ENCODE data around the gene SPRN. TPM values are rescaled to one million over a fixed set of nuclear protein-coding genes. Genes with fewer than 3 reads are reported as not detected.

The SPRN gene
- polyA plus RNA-seq, 2 of the 4 experiments (the other 2 are of a cell fraction) = 0.06 to 0.15 TPM

DNA sequence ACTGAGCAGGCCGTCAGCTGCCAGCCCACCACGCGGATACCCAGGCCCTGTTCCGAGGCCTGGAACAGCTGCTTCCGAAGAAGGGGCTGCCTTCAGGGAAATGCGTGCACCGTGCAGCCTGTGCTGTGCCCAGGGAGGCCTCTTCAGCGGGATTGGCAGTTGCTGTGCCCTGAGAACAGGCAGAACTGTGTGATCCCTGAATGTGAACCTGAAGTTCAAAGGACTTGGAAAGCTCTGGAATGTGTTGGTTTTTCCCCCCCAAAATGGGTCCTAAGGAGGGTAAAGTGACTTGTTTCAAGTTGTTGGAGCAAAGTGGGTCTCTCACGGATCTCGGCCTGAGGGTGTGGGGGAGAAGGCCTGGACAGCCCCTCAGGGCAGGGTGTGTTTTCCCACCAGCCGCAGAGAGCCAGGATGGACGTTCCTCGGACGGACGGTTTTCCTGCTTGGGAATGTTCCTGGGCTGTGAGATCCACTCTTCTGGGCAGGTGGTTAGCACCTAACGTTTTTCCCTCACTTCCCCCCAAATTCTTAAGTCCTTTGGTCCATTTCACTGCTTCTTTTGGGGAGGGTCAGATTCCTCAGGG is 2.1 kb downstream of the SPRN start:
- WGBS (ENCODE audit: missing lambda C conversion rate) = 90% methylated on average over 14 of the region's 16 CpGs
- CTCF ChIA-PET = interaction anchor here (1.2 to 3.8 kb wide), 3 partner anchors 10 to 93 kb away, joined by 4 to 23 read pairs (median 10); no protein-coding TSS in a partner anchor
- no peak overlapping the region for H3K4me2 ChIP-seq
- FAIRE-seq (no peak), DNase-seq (ENCODE audit: low read depth in 1 of 2, low spot score in 1 of 2) (no peak), ATAC-seq (peak in 1 of 2 experiments; percentile 6; a peak in 3 of 6 replicates)
- POLR2A ChIA-PET = no interaction called here
- TF ChIP-seq, protein P1, sequence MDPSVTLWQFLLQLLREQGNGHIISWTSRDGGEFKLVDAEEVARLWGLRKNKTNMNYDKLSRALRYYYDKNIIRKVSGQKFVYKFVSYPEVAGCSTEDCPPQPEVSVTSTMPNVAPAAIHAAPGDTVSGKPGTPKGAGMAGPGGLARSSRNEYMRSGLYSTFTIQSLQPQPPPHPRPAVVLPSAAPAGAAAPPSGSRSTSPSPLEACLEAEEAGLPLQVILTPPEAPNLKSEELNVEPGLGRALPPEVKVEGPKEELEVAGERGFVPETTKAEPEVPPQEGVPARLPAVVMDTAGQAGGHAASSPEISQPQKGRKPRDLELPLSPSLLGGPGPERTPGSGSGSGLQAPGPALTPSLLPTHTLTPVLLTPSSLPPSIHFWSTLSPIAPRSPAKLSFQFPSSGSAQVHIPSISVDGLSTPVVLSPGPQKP (IDR thresholded peaks at IDR 0.05; ENCODE audit: low read depth, low read length) = no peak
- TF ChIP-seq GATA3 (IDR thresholded peaks at IDR 0.05; ENCODE audit: borderline replicate concordance) (no peak), CEBPB (IDR thresholded peaks at IDR 0.05) (no peak), HOXA7 (CRISPR knock-in tag; IDR thresholded peaks at IDR 0.05) (no peak), KDM5A (IDR thresholded peaks at IDR 0.05) (no peak), KDM1A (IDR thresholded peaks at IDR 0.05; ENCODE audit: low read depth) (no peak), RAD21 (conservative IDR thresholded peaks at IDR 0.05 in 1 of 2, IDR thresholded peaks at IDR 0.05 in 1 of 2) (no peak), MAZ (IDR thresholded peaks at IDR 0.05; ENCODE audit: borderline replicate concordance, low read depth, low read length) (no peak), RCOR1 (IDR thresholded peaks at IDR 0.05; ENCODE audit: low read depth, low read length) (no peak), ZNF302 (CRISPR knock-in tag; IDR thresholded peaks at IDR 0.05) (no peak), ESRRA (IDR thresholded peaks at IDR 0.05; ENCODE audit: borderline replicate concordance, low read length) (no peak), CBX8 (IDR thresholded peaks at IDR 0.05) (no peak), TP53 (CRISPR knock-in tag; IDR thresholded peaks at IDR 0.05) (no peak), ZFP36 (IDR thresholded peaks at IDR 0.05; ENCODE audit: borderline replicate concordance, partially characterized antibody) (no peak), BHLHE40 (IDR thresholded peaks at IDR 0.05; ENCODE audit: low read depth, low read length) (no peak)
- TF ChIP-seq, protein P2, sequence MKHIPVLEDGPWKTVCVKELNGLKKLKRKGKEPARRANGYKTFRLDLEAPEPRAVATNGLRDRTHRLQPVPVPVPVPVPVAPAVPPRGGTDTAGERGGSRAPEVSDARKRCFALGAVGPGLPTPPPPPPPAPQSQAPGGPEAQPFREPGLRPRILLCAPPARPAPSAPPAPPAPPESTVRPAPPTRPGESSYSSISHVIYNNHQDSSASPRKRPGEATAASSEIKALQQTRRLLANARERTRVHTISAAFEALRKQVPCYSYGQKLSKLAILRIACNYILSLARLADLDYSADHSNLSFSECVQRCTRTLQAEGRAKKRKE (CRISPR knock-in tag; IDR thresholded peaks at IDR 0.05; ENCODE audit: low read depth) = no peak
- TF ChIP-seq, protein P3, sequence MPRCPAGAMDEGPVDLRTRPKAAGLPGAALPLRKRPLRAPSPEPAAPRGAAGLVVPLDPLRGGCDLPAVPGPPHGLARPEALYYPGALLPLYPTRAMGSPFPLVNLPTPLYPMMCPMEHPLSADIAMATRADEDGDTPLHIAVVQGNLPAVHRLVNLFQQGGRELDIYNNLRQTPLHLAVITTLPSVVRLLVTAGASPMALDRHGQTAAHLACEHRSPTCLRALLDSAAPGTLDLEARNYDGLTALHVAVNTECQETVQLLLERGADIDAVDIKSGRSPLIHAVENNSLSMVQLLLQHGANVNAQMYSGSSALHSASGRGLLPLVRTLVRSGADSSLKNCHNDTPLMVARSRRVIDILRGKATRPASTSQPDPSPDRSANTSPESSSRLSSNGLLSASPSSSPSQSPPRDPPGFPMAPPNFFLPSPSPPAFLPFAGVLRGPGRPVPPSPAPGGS (IDR thresholded peaks at IDR 0.05) = no peak
- TF ChIP-seq, protein P4, sequence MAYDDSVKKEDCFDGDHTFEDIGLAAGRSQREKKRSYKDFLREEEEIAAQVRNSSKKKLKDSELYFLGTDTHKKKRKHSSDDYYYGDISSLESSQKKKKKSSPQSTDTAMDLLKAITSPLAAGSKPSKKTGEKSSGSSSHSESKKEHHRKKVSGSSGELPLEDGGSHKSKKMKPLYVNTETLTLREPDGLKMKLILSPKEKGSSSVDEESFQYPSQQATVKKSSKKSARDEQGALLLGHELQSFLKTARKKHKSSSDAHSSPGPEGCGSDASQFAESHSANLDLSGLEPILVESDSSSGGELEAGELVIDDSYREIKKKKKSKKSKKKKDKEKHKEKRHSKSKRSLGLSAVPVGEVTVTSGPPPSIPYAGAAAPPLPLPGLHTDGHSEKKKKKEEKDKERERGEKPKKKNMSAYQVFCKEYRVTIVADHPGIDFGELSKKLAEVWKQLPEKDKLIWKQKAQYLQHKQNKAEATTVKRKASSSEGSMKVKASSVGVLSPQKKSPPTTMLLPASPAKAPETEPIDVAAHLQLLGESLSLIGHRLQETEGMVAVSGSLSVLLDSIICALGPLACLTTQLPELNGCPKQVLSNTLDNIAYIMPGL (CRISPR knock-in tag; IDR thresholded peaks at IDR 0.05; ENCODE audit: borderline replicate concordance) = no peak
- no peaks in the 10 kb centered on the region for H3K9me3 ChIP-seq
- H3K4me3 ChIP-seq = no peak overlapping the region
- H3K27ac ChIP-seq = no peak overlapping the region
- peaks cover 7% of the 10 kb centered on the region; the same call in 2 of the 3 replicates for H3K4me1 ChIP-seq

DNA sequence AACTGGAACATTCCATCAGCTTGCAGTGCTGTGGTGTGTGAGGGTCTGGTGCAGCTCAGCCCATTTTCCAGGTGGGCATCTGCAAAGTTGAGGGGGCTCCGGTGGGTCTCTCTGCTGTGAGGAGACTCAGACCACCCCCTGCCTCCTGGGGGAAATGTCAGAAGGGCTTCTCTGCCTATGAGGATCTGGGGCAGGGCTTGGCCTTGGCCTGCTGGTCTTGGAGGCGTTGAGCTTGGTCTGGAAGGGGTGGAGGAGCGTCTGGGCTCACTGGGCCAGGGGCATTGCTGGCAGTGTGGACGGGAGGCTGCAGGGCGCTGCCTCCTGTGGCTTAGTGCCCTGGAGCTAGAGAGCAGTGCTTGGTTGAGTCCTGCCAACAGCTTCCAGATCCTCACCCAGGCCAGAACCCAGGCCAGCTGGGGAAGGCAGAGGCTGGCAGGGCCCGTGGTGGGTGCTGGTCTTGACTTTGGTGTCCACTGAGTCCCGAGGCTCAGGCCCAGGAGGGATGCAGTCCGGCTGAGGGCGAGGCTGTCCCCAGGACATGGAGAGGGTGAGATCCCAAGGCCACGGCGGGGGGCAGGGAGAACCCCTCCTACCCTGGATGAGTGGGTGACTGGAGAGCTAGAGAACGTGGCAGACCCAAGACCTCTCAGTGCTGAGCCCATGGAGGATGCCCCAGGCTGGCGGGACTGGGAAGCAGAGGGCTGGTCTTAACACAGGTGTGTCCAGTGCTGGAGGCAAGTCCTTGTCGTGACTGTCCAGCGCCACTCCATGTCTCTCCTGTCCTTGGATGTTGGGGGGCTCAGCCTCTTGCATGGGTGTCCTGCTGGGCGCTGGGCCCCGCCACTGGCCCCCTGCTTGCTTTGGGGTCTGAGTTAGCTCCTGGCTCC is 2.8 kb downstream of the SPRN start:
- DNase-seq (ENCODE audit: low read depth in 1 of 2, low spot score in 1 of 2) (no peak), FAIRE-seq (no peak), ATAC-seq (peak in 1 of 2 experiments; percentile 18; a peak in 3 of 6 replicates)
- no peak overlapping the region for H3K4me3 ChIP-seq
- POLR2A ChIA-PET = no interaction called here
- H3K4me2 ChIP-seq = no peak overlapping the region
- 93% methylated on average over 11 of the region's 17 CpGs for WGBS (ENCODE audit: missing lambda C conversion rate)
- CTCF ChIA-PET = interaction anchor here (1.2 to 3.8 kb wide), 4 partner anchors 9 to 99 kb away, joined by 4 to 23 read pairs (median 7); no protein-coding TSS in a partner anchor
- no peaks in the 10 kb centered on the region for H3K9me3 ChIP-seq
- H3K4me1 ChIP-seq = peaks cover 7% of the 10 kb centered on the region; the same call in 2 of the 3 replicates
- H3K27ac ChIP-seq = no peak overlapping the region
- TF ChIP-seq CEBPB (IDR thresholded peaks at IDR 0.05) (no peak), ZSCAN20 (CRISPR knock-in tag; IDR thresholded peaks at IDR 0.05) (no peak), ESRRA (IDR thresholded peaks at IDR 0.05; ENCODE audit: borderline replicate concordance, low read length) (no peak), SMC3 (IDR thresholded peaks at IDR 0.05) (no peak), FOSB (CRISPR knock-in tag; IDR thresholded peaks at IDR 0.05) (no peak), EHMT2 (IDR thresholded peaks at IDR 0.05; ENCODE audit: low read depth) (no peak), NR3C1 (IDR thresholded peaks at IDR 0.05) (no peak), POLR2A (IDR thresholded peaks at IDR 0.05; ENCODE audit: low read length) (no peak), RCOR1 (IDR thresholded peaks at IDR 0.05; ENCODE audit: low read depth, low read length) (no peak), MAZ (IDR thresholded peaks at IDR 0.05; ENCODE audit: borderline replicate concordance, low read depth, low read length) (no peak)
- TF ChIP-seq, protein P3 (IDR thresholded peaks at IDR 0.05) = no peak
- TF ChIP-seq, protein P5, sequence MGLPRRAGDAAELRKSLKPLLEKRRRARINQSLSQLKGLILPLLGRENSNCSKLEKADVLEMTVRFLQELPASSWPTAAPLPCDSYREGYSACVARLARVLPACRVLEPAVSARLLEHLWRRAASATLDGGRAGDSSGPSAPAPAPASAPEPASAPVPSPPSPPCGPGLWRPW (IDR thresholded peaks at IDR 0.05) = no peak
- TF ChIP-seq, protein P6, sequence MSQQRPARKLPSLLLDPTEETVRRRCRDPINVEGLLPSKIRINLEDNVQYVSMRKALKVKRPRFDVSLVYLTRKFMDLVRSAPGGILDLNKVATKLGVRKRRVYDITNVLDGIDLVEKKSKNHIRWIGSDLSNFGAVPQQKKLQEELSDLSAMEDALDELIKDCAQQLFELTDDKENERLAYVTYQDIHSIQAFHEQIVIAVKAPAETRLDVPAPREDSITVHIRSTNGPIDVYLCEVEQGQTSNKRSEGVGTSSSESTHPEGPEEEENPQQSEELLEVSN (IDR thresholded peaks at IDR 0.05; ENCODE audit: borderline replicate concordance, low read depth) = no peak
